ENCODE data around the gene RASAL3.

The RASAL3 gene

GRCh38 chr19:15449620-15450527 lies 14.5 kb downstream of the RASAL3 start, which contains the start of gene WIZ:
WIZ (minus strand) TSS chr19:15449956; CDS start chr19:15448307, 1,649 bp downstream.
- DNase-seq (ENCODE audit: low read depth) = peak; percentile 77

GRCh38 chr19:15448778-15449619 lies 15.3 kb downstream of the RASAL3 start:
- DNase-seq (ENCODE audit: low read depth) = no peak

GRCh38 chr19:15448044-15448777 lies 16.1 kb downstream of the RASAL3 start:
- no peak for DNase-seq (ENCODE audit: low read depth)

GRCh38 chr19:15447057-15447456 lies 17.3 kb downstream of the RASAL3 start:
- DNase-seq (ENCODE audit: low read depth) = no peak

GRCh38 chr19:15445807-15446376 lies 18.5 kb downstream of the RASAL3 start:
- DNase-seq (ENCODE audit: low read depth) = no peak

GRCh38 chr19:15445227-15445605 lies 19.1 kb downstream of the RASAL3 start:
- DNase-seq (ENCODE audit: low read depth) = no peak

GRCh38 chr19:15444505-15445226 lies 19.7 kb downstream of the RASAL3 start:
- no peak for DNase-seq (ENCODE audit: low read depth)

GRCh38 chr19:15443838-15444237 lies 20.5 kb downstream of the RASAL3 start:
- no peak for DNase-seq (ENCODE audit: low read depth)

GRCh38 chr19:15443325-15443724 lies 21.0 kb downstream of the RASAL3 start:
- no peak for DNase-seq (ENCODE audit: low read depth)

GRCh38 chr19:15442142-15442920 lies 22.0 kb downstream of the RASAL3 start:
- DNase-seq (ENCODE audit: low read depth) = no peak

GRCh38 chr19:15441317-15441716 lies 23.0 kb downstream of the RASAL3 start:
- DNase-seq (ENCODE audit: low read depth) = no peak

- DNase-seq (ENCODE audit: low read depth) = no peak
Observed at GRCh38 chr19:15439821-15440641, 24.3 kb downstream of the RASAL3 start.

- no peak for DNase-seq (ENCODE audit: low read depth)
Observed at GRCh38 chr19:15439078-15439799, 25.1 kb downstream of the RASAL3 start.

- DNase-seq (ENCODE audit: low read depth) = no peak
Observed at GRCh38 chr19:15438577-15438976, 25.8 kb downstream of the RASAL3 start.

GRCh38 chr19:15438124-15438496 lies 26.2 kb downstream of the RASAL3 start:
- no peak for DNase-seq (ENCODE audit: low read depth)

GRCh38 chr19:15437355-15438123 lies 26.8 kb downstream of the RASAL3 start:
- no peak for DNase-seq (ENCODE audit: low read depth)

- DNase-seq (ENCODE audit: low read depth) = no peak
Observed at GRCh38 chr19:15436826-15437110, 27.6 kb downstream of the RASAL3 start.
